ENCODE results near the gene NDUFS2.
"Not testable (repeated sequence)": the region's sequence is repeated elsewhere in the genome, so short reads cannot be mapped to it uniquely, and the experiment has no call there.

Gene NDUFS2

GRCh38 chr1:161238039-161238473 lies 35.9 kb downstream of the NDUFS2 start, which contains the start of gene NR1I3:
Gene NR1I3, minus strand, starts transcription at chr1:161238203. Its CDS starts 1,638 bp downstream, at chr1:161236565.
- Histone ChIP-seq H3K4me3 (ENCODE audit: severe bottlenecking) (no peak within 1 kb of the TSS), H3K9me3 (ENCODE audit: severe bottlenecking) (no peaks in the 10 kb centered on the region), H3K4me1 (ENCODE audit: insufficient read depth, poor library complexity, severe bottlenecking) (no peaks in the 10 kb centered on the region), H3K27ac (ENCODE audit: poor library complexity, severe bottlenecking) (no peak within 1 kb of the TSS), H3K36me3 (ENCODE audit: low read depth) (no peaks in the 10 kb centered on the region), H3K27me3 (ENCODE audit: insufficient read depth, poor library complexity, severe bottlenecking) (no peaks in the 10 kb centered on the region)
- DNase-seq (ENCODE audit: low spot score) (no peak), ATAC-seq (ENCODE audit: low read depth) (peak; percentile 14; the same call in 1 of the 3 replicates)
- no peak for TF ChIP-seq CTCF (IDR thresholded peaks at IDR 0.05; ENCODE audit: poor library complexity, severe bottlenecking)

- DNase-seq (ENCODE audit: low spot score) (no peak), ATAC-seq (ENCODE audit: low read depth) (no peak)
- no peaks in the 10 kb centered on the region for H3K9me3 ChIP-seq (ENCODE audit: severe bottlenecking)
- H3K4me3 ChIP-seq (ENCODE audit: severe bottlenecking), result no peak overlapping the region
- H3K27ac ChIP-seq (ENCODE audit: poor library complexity, severe bottlenecking), result no peak overlapping the region
- H3K27me3 ChIP-seq (ENCODE audit: insufficient read depth, poor library complexity, severe bottlenecking), result no peaks in the 10 kb centered on the region
- no peaks in the 10 kb centered on the region for H3K36me3 ChIP-seq (ENCODE audit: low read depth)
- no peaks in the 10 kb centered on the region for H3K4me1 ChIP-seq (ENCODE audit: insufficient read depth, poor library complexity, severe bottlenecking)
- TF ChIP-seq CTCF (IDR thresholded peaks at IDR 0.05; ENCODE audit: poor library complexity, severe bottlenecking), result no peak
Observed at GRCh38 chr1:161241682-161242081, 39.5 kb downstream of the NDUFS2 start.

- DNase-seq (ENCODE audit: low spot score) (no peak), ATAC-seq (ENCODE audit: low read depth) (no peak)
- Histone ChIP-seq H3K36me3 (ENCODE audit: low read depth) (no peaks in the 10 kb centered on the region), H3K27me3 (ENCODE audit: insufficient read depth, poor library complexity, severe bottlenecking) (no peaks in the 10 kb centered on the region), H3K27ac (ENCODE audit: poor library complexity, severe bottlenecking) (no peak overlapping the region), H3K4me1 (ENCODE audit: insufficient read depth, poor library complexity, severe bottlenecking) (no peaks in the 10 kb centered on the region), H3K4me3 (ENCODE audit: severe bottlenecking) (no peak overlapping the region), H3K9me3 (ENCODE audit: severe bottlenecking) (no peaks in the 10 kb centered on the region)
- no peak for TF ChIP-seq CTCF (IDR thresholded peaks at IDR 0.05; ENCODE audit: poor library complexity, severe bottlenecking)
Observed at GRCh38 chr1:161242313-161242712, 40.1 kb downstream of the NDUFS2 start.

GRCh38 chr1:161244888-161245287 lies 42.7 kb downstream of the NDUFS2 start:
- DNase-seq (ENCODE audit: low spot score) (no peak), ATAC-seq (ENCODE audit: low read depth) (peak; percentile 46; the same call in 2 of the 3 replicates)
- Histone ChIP-seq H3K9me3 (ENCODE audit: severe bottlenecking) (no peaks in the 10 kb centered on the region), H3K4me1 (ENCODE audit: insufficient read depth, poor library complexity, severe bottlenecking) (no peaks in the 10 kb centered on the region), H3K36me3 (ENCODE audit: low read depth) (no peaks in the 10 kb centered on the region), H3K27ac (ENCODE audit: poor library complexity, severe bottlenecking) (no peak overlapping the region), H3K27me3 (ENCODE audit: insufficient read depth, poor library complexity, severe bottlenecking) (no peaks in the 10 kb centered on the region), H3K4me3 (ENCODE audit: severe bottlenecking) (no peak overlapping the region)
- TF ChIP-seq CTCF (IDR thresholded peaks at IDR 0.05; ENCODE audit: poor library complexity, severe bottlenecking), result no peak

GRCh38 chr1:161250100-161250499 lies 47.9 kb downstream of the NDUFS2 start:
- H3K4me1 ChIP-seq (ENCODE audit: insufficient read depth, poor library complexity, severe bottlenecking); ATAC-seq (ENCODE audit: low read depth); DNase-seq (ENCODE audit: low spot score); H3K9me3 ChIP-seq (ENCODE audit: severe bottlenecking); H3K36me3 ChIP-seq (ENCODE audit: low read depth); H3K27ac ChIP-seq (ENCODE audit: poor library complexity, severe bottlenecking); H3K27me3 ChIP-seq (ENCODE audit: insufficient read depth, poor library complexity, severe bottlenecking); H3K4me3 ChIP-seq (ENCODE audit: severe bottlenecking): not testable (repeated sequence)
